ENCODE data around the gene RTN4R. TPM values are rescaled to one million over a fixed set of nuclear protein-coding genes. Genes with fewer than 3 reads are reported as not detected.
A peak's percentile ranks its signal among the peaks of the same experiment; 100 is the strongest.

RTN4R gene
- total and polyA plus RNA-seq, 9 of the 15 experiments (the other 6 are each of a cell fraction or from before 2014, with no cell fraction given) = 0.04 to 2.8 (median 1.4) TPM; not detected in 3

GRCh38 chr22:20268279-20269012 lies at the start of gene RTN4R (continued):
- TF ChIP-seq, protein P1, sequence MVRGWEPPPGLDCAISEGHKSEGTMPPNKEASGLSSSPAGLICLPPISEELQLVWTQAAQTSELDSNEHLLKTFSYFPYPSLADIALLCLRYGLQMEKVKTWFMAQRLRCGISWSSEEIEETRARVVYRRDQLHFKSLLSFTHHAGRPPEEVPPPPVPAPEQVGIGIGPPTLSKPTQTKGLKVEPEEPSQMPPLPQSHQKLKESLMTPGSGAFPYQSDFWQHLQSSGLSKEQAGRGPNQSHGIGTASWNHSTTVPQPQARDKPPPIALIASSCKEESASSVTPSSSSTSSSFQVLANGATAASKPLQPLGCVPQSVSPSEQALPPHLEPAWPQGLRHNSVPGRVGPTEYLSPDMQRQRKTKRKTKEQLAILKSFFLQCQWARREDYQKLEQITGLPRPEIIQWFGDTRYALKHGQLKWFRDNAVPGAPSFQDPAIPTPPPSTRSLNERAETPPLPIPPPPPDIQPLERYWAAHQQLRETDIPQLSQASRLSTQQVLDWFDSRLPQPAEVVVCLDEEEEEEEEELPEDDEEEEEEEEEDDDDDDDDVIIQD (CRISPR knock-in tag; IDR thresholded peaks at IDR 0.05) = peak; percentile 78; the same call in 1 of the 2 replicates
- TF ChIP-seq, protein P2, sequence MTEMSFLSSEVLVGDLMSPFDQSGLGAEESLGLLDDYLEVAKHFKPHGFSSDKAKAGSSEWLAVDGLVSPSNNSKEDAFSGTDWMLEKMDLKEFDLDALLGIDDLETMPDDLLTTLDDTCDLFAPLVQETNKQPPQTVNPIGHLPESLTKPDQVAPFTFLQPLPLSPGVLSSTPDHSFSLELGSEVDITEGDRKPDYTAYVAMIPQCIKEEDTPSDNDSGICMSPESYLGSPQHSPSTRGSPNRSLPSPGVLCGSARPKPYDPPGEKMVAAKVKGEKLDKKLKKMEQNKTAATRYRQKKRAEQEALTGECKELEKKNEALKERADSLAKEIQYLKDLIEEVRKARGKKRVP (CRISPR knock-in tag; IDR thresholded peaks at IDR 0.05) = no peak
- TF ChIP-seq KDM2B (CRISPR knock-in tag; IDR thresholded peaks at IDR 0.05) = peak; percentile 97; the same call in 1 of the 2 replicates
- TF ChIP-seq XRCC5 (IDR thresholded peaks at IDR 0.05; ENCODE audit: low read depth, low read length) = peak; percentile 80; the same call in 1 of the 2 replicates
- no peak for TF ChIP-seq ILK (tag; IDR thresholded peaks at IDR 0.05; ENCODE audit: borderline replicate concordance, low read depth)
- TF ChIP-seq, protein P3, sequence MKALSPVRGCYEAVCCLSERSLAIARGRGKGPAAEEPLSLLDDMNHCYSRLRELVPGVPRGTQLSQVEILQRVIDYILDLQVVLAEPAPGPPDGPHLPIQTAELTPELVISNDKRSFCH (CRISPR knock-in tag; IDR thresholded peaks at IDR 0.05) = no peak
- TF ChIP-seq, protein P3 (tag; IDR thresholded peaks at IDR 0.05) = peak; percentile 66; the same call in 1 of the 2 replicates
- TF ChIP-seq MECOM (CRISPR knock-in tag; IDR thresholded peaks at IDR 0.05) = no peak
- peak in 1 of 2 experiments; percentile 90; a peak in 3 of 4 replicates for TF ChIP-seq RCOR1 (IDR thresholded peaks at IDR 0.05; ENCODE audit: borderline replicate concordance in 1 of 2, low read depth in 2 of 2, low read length in 2 of 2)
- TF ChIP-seq, protein P4, sequence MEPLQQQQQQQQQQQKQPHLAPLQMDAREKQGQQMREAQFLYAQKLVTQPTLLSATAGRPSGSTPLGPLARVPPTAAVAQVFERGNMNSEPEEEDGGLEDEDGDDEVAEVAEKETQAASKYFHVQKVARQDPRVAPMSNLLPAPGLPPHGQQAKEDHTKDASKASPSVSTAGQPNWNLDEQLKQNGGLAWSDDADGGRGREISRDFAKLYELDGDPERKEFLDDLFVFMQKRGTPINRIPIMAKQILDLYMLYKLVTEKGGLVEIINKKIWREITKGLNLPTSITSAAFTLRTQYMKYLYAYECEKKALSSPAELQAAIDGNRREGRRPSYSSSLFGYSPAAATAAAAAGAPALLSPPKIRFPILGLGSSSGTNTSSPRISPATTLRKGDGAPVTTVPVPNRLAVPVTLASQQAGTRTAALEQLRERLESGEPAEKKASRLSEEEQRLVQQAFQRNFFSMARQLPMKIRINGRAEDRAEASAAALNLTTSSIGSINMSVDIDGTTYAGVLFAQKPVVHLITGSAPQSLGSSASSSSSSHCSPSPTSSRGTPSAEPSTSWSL (CRISPR knock-in tag; IDR thresholded peaks at IDR 0.05; ENCODE audit: borderline replicate concordance) = 0 out of 2 replicates have a peak, but pooled peaks have one; percentile 33
- TF ChIP-seq, protein P5, sequence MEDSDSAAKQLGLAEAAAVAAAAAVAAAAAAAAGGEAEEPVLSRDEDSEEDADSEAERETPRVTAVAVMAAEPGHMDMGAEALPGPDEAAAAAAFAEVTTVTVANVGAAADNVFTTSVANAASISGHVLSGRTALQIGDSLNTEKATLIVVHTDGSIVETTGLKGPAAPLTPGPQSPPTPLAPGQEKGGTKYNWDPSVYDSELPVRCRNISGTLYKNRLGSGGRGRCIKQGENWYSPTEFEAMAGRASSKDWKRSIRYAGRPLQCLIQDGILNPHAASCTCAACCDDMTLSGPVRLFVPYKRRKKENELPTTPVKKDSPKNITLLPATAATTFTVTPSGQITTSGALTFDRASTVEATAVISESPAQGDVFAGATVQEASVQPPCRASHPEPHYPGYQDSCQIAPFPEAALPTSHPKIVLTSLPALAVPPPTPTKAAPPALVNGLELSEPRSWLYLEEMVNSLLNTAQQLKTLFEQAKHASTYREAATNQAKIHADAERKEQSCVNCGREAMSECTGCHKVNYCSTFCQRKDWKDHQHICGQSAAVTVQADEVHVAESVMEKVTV (CRISPR knock-in tag; IDR thresholded peaks at IDR 0.05) = peak; percentile 92
- TF ChIP-seq, protein P6, sequence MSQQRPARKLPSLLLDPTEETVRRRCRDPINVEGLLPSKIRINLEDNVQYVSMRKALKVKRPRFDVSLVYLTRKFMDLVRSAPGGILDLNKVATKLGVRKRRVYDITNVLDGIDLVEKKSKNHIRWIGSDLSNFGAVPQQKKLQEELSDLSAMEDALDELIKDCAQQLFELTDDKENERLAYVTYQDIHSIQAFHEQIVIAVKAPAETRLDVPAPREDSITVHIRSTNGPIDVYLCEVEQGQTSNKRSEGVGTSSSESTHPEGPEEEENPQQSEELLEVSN (IDR thresholded peaks at IDR 0.05; ENCODE audit: borderline replicate concordance in 1 of 2, extremely low read depth in 1 of 2, insufficient read depth in 1 of 2, insufficient read length in 1 of 2, low read depth in 1 of 2, low read length in 1 of 2, poor library complexity in 1 of 2, severe bottlenecking in 1 of 2) = peak; percentile 43 to 87
- TF ChIP-seq RAD21 (CRISPR knock-in tag; conservative IDR thresholded peaks at IDR 0.05 in 1 of 2, IDR thresholded peaks at IDR 0.05 in 1 of 2) = peak; percentile 98 to 99
- TF ChIP-seq ZBTB1 (CRISPR knock-in tag; IDR thresholded peaks at IDR 0.05; ENCODE audit: borderline replicate concordance, low read depth) = peak; percentile 36; the same call in 1 of the 2 replicates
- peak; percentile 55 for TF ChIP-seq ZNF143 (CRISPR knock-in tag; IDR thresholded peaks at IDR 0.05)
- peak; percentile 88 for TF ChIP-seq MYC (IDR thresholded peaks at IDR 0.05; ENCODE audit: low read depth, low read length)
- peak; percentile 88; the same call in 1 of the 2 replicates for TF ChIP-seq MYC (CRISPR knock-in tag; IDR thresholded peaks at IDR 0.05; ENCODE audit: borderline replicate concordance, low read depth)

All from K562 (cell line).